NCI-H2081 treated with DMSO at 0.1 percent for 48 hours (cell line): ENCODE data around the gene NDRG4.

Experiments used
- DNase-seq: peaks from one replicate; lab custom pipeline; 2025; lab: John Stamatoyannopoulos, UW

Gene NDRG4

DNA sequence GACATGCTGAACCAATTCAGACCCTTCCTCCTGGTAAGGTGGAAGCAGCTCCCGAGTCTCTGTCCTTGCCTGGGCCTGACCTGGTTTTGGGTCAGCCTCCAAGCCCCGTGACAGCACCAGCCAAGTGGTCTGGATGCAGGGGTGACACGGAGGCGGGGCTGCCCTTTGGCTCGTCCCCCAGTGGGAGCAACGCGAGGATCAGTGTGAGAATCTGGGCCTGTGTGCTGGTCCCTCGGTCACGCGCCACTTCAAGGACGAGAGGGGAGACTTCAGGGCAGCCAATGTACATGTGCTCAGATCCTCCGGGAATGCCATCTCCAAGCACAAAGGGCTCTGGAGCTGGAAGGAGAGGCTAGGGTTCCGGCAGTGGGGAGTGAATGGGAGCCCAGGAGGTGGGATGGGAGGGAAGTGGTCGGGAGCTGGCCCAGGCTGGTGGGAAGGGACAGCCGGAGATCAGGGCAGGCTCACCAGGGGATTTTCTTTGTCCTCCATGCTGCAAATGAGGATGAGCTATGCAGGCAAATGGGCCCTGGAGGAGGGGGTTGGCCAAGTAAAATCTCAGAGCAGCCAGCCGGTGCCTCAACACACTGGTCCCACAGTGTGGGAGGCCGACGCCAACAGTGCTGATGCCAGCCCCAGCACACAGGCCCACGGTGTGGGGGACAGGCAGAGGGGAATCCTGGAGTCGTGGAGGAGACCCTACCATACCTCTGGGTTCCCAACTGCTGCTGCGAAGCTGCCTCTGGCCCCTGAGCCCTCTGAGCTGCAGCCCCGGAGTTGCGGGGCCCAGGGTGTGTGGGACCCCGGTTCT, 4.2 kb upstream of the NDRG4 start:
- no peak for DNase-seq

DNA sequence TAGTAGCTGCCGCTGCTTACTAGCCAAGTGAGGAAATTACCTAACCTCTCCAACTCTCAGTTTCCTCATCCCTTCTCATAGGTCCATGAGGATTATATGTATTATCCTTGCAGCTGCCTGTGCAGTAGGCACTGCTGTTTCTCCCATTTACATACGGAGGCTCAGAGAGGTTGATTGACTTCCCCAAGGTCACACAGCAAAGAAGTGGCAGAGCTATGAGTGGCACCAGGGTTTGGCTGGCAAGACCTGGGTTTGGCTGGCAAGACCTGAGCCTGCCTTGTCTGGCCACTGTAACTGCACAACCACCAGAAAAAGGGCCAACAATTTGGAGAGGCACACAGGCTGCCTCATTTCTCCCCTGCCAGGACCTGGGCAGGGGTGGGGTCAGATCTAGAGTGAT, 2.5 kb upstream of the NDRG4 start:
- no peak for DNase-seq

- no peak for DNase-seq
Observed at GRCh38 chr16:58497935-58498334, 2.0 kb upstream of the NDRG4 start.

- no peak for DNase-seq
Observed at GRCh38 chr16:58498341-58499091, 1.4 kb upstream of the NDRG4 start.

DNA sequence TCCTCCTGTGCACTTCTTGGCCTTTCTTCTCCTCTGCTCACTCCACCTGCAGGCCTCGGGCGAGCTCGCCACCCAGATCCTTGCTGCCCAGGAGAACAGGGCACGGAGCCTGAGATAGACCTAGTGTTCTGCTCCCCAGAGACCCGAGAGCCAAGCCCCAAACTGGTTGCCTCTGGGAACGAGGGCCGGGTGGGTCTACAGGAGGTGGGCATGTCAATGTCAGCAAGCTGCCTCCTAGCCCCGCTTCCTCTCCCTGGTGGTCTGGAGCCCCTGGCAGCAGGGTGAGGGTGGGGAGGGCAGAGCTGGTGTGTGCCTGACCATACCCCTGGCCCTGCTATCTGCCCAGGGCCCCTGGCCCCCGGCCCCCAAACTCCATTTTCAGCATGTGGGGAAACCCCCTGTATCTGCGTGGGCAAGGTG, 841 bp upstream of the NDRG4 start:
- DNase-seq: no peak

- no peak for DNase-seq
Observed at GRCh38 chr16:58500430-58501241, 693 bp downstream of the NDRG4 start.

DNA sequence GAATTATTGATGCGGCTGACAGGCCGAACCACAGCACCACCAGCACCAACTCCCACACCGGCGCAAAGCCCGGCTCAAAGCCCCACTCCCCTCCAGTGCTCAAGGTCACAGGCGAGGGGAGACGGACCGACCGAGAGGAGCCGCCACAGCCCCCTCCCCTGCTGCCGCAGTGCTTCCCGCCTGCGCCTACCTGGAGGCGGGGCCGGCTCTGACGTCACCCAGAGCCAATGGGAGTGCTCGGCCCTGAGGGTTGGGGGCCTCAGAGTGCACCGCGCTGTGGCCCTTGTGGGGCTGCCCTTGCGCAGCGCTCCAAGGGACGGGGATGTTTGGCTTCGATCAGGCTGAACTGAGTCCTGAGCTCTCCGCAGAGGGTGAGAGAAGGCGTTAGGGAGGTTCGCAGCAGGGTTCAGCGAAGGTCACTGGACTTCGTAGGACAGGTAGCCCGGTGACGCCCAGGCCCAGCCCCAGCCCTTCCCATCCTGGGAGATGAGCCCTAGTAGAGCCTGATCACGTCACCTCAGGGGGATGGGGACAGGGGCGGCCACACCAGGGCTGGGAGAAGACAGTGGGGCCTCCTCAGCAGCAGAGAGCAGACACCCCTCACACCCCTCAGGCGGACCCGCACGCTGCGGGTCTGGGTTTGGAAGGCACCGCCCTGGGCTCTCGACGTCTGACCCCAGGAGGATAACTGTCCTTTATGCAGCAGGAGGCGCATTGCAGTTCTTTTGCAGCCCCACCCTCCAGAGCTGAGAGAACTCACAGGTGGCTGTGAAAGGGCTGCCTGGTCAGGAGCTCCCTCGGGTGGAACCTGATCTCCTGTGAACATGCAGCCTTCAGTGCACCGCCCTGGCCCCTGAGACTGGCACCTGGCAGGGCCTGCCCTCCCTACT, 1.5 kb downstream of the NDRG4 start:
- no peak for DNase-seq

- DNase-seq: no peak
Observed at GRCh38 chr16:58502217-58502921, 2.4 kb downstream of the NDRG4 start.

DNA sequence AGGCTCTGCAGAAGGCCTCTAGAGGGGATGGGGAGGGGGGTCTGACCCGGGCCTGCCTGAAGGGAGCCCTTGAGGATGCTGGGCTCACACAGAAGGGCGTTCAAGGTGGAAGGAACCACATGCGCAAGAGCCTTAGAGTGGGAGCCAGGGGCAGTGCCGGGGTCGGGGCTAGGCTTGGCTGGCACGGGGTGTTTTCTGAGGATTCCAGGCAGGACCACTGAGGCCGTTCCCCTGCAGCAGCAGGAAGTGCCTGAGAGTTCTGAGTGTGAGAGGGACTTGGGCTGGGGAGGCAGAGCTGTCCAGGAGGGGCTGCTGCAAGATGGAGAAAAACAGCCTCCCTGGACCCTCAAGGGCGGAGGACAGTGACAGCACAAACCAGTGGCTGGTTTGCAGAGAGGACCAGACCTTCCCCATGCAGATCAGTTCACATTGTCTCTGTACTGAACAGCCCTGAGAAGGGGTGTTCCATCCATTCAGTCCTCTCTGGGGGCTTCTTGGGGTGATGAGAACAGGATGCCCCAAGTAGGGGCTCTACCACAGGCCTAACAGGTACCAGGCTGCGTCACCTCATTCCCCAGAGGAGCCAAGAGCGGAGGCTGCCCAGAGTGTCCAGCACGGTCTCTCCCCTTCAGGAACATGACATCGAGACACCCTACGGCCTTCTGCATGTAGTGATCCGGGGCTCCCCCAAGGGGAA, 3.4 kb downstream of the NDRG4 start:
- no peak for DNase-seq

DNA sequence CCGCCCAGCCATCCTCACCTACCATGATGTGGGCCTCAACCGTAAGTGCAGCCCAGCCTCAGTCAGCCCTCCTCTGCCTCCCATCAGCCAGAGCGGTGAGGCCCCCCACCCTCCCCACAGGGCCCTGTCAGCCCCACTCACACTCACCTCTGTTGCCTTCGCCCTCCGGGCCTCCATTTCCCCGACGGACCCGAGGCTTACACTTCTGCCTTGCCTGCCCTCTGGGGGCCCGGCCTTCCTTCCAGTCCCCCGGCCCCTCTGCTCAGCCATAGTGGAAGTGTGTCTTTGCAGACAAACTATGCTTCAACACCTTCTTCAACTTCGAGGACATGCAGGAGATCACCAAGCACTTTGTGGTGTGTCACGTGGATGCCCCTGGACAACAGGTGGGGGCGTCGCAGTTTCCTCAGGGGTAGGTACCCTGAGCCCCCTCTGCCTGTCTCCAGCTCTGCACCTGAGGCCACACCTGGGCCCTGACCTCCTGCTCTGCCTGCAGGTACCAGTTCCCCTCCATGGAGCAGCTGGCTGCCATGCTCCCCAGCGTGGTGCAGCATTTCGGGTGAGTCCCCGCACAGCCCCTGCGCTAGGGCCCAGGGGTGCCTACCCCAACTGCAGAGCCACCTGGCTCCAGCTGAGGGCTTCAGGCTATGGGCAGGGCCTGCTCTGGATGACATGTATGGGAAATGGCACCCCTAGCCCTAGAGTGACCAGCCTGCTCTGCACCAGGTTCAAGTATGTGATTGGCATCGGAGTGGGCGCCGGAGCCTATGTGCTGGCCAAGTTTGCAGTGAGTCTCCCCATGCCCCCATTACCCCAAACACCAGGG, 4.1 kb downstream of the NDRG4 start:
- DNase-seq: no peak

- no peak for DNase-seq
Observed at GRCh38 chr16:58506241-58507194, 6.6 kb downstream of the NDRG4 start.

DNA sequence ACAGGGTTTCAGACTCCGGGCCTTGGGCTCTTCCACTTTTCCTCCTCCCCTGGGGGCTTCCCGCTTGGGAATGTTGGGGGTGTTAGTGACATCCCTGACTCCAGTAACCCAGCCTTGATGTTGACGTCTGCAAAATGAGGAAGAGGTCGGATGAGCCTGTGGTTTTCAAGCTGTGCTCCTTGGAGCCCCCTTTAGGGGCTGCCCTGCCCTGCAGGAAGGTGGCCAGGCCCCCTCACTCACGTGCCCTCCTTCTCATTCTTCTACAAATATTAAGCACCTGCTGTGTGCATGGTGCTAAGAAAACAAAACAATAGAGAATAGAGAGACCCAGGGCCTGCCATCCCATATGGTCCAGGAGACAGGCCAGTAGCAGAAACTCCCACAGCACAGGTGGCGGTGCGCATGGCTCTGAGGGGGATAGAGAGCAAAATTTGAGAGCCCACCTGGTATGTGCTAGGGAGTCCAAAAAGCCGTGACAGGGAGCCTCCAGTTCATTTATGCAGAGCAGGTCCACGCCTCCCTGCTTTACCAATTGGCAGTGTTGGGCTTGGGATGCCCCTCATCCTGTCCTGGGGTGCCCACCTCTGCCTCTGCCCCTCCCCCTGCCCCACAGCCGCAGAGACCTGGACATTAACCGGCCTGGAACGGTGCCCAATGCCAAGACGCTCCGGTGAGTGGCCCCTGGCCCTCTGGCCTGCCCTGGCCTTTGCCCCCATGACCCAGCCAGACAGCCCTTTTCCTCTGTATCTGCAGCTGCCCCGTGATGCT, 7.4 kb downstream of the NDRG4 start:
- DNase-seq: no peak

- no peak for DNase-seq
Observed at GRCh38 chr16:58507963-58508670, 8.2 kb downstream of the NDRG4 start.

GRCh38 chr16:58508671-58509251, 8.8 kb downstream of the NDRG4 start:
- no peak for DNase-seq

DNA sequence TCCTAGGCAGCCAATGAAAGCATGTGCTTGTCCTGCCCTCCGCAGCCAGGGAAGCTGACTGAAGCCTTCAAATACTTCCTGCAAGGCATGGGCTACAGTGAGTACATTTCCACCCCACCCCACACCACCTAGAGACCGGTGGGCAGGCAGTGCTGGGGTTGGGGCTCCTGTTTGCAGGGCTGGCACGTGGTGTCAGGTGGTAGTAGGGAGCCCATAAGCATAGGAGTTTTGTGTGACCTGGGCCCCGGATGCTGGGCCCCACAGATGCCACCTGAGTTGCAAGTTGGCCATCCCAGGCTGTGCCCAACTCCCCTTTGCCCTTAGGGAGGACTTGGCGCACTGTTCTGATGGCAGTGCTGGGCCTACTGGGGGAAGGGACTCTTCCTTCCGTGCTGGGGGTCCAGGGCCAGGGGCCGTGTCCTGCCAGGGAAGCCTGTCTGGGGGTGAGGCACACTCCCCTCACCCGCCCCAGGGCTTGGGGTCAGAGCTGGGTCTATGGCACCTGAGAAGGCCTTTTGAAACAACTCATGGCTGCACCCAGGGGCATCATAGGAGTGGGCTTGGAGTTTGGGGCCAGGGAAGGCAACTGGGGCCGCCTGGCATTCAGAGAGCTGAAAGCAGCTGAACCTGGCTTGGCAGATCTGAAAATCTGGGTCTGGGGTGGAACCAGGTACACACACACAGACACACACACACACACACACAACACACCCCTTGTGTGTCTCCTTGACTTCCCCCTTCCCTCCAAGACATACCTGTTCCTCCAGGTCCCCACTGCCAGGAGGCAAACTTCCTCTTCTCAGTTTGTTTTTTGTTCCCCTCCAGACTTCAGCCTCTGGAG, 9.5 kb downstream of the NDRG4 start:
- no peak for DNase-seq
